ENCODE measurements around the gene TANK.

TANK gene

GRCh38 chr2:161207941-161208340 is 47.7 kb downstream of the TANK start:
- H3K4me3 ChIP-seq (ENCODE audit: low read length) = no peak overlapping the region
- no peak for DNase-seq (ENCODE audit: low read depth)

DNA sequence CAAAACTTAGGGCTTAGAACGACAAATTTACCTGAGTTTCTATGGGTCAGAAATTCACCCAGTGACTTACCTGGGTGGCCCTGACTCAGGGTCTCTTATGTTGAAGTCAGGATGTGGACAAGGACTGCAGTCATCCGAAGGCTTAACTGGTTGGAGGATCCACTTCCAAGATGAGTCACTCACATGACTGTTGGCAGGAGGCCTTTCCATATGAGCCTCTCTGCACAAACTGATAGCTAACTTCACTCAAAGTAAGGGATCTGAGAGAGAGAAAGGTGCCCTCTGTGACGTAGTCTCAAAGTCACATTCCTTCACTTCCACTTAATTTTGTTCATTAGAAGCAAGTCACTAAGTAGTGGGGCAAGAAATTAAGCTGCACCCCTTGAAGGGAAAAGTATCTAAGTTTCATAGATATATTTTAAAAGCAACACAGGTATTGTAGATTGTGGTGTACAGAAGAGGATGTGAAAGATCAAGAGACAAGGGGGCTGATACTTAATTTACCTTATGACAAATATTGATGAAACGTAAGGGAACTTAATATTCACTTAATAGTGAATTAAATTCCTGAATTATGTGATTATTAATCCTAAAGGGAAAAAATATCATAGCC is 48.4 kb downstream of the TANK start:
- TF ChIP-seq, protein P1, sequence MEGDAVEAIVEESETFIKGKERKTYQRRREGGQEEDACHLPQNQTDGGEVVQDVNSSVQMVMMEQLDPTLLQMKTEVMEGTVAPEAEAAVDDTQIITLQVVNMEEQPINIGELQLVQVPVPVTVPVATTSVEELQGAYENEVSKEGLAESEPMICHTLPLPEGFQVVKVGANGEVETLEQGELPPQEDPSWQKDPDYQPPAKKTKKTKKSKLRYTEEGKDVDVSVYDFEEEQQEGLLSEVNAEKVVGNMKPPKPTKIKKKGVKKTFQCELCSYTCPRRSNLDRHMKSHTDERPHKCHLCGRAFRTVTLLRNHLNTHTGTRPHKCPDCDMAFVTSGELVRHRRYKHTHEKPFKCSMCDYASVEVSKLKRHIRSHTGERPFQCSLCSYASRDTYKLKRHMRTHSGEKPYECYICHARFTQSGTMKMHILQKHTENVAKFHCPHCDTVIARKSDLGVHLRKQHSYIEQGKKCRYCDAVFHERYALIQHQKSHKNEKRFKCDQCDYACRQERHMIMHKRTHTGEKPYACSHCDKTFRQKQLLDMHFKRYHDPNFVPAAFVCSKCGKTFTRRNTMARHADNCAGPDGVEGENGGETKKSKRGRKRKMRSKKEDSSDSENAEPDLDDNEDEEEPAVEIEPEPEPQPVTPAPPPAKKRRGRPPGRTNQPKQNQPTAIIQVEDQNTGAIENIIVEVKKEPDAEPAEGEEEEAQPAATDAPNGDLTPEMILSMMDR (conservative IDR thresholded peaks at IDR 0.05; ENCODE audit: low read depth, low read length) = no peak
- no peak overlapping the region for H3K4me3 ChIP-seq (ENCODE audit: low read length)
- no peak for DNase-seq (ENCODE audit: low read depth)

More at GRCh38 chr2:161207941-161208340, 47.7 kb downstream of the TANK start:
- TF ChIP-seq, protein P1 (conservative IDR thresholded peaks at IDR 0.05; ENCODE audit: low read depth, low read length) = no peak

DNA sequence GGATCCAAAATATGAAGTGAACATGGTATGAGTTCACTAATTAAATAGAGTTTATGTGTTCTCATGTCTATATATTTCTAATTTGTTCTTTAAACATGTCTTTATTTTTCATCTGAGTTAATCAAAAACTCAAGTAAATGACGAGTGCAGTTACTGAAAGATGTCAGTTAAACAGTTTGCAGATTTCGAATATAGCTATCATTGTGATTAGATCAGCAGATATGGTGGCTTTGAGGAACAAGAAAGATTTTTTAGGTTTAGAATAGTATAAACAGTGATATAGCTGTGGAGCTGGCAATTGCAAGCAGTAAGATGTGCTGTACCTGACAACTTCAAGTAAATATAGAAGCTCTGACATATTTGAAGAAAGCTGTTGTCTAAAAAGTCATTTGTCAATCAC is 49.7 kb downstream of the TANK start:
- no peak overlapping the region for H3K4me3 ChIP-seq (ENCODE audit: low read length)
- TF ChIP-seq, protein P1 (conservative IDR thresholded peaks at IDR 0.05; ENCODE audit: low read depth, low read length) = no peak
- no peak for DNase-seq (ENCODE audit: low read depth)

DNA sequence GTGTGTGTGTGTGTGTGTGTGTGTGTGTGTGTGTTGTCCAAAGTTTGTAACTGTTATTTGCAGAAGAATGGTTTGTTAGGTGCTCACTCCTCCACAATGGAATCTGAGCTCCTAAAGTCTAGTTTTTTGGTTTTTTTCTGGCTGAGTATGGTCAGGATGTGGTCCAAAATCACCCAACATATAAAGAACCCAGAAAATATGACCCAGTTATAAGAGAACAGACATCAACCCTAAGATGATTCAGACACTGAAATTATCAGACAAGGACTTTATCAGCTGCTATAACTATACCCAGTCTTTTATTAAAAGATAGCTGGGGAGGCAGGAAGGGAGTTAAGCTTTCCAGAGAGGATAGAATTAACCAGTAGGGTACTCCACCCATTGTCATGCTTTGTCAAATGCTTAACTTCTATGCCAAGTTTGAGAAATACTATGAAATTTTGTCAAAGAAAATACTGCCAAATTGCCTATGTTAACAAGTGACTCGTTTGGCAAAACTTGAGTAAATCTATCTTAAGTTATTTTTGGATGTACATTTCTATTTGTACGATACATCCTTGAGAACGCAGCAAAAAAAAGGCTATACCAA is 57.5 kb downstream of the TANK start:
- no peak overlapping the region for H3K4me3 ChIP-seq (ENCODE audit: low read length)
- TF ChIP-seq, protein P1 (conservative IDR thresholded peaks at IDR 0.05; ENCODE audit: low read depth, low read length) = no peak
- no peak for DNase-seq (ENCODE audit: low read depth)

DNA sequence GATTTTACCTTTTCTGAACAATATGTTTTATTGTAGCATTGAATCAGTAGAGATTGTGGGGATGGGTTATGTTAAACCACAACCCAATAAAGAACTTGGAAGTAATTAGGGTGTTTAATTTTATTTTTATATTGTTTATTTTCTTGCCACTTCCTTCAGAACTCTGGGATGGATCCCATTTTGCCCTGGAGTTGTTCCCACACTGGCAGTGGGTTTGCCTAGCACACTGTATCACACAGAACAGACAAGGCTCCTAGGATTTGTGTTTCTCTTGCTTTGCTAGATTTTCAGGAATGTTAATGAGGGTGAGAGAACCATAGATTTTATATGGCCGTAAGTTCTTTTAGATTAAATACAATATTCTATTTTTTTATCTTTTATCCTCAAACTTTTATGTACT is 59.0 kb downstream of the TANK start:
- H3K4me3 ChIP-seq (ENCODE audit: low read length) = no peak overlapping the region
- no peak for DNase-seq (ENCODE audit: low read depth)
- TF ChIP-seq, protein P1 (conservative IDR thresholded peaks at IDR 0.05; ENCODE audit: low read depth, low read length) = no peak

GRCh38 chr2:161223139-161223732 is 63.0 kb downstream of the TANK start:
- no peak overlapping the region for H3K4me3 ChIP-seq (ENCODE audit: low read length)
- DNase-seq (ENCODE audit: low read depth) = peak; percentile 13
- TF ChIP-seq, protein P1 (conservative IDR thresholded peaks at IDR 0.05; ENCODE audit: low read depth, low read length) = peak; percentile 56
